DOHH2 (cell line): ENCODE data around the gene SLC48A1.

ENCODE experiments used
- EZH2phosphoT487 ChIP-seq: fragments of 200-600 bp; sonication (generic); IDR thresholded peaks from 2 replicates; pipeline ENCODE4 v1.6.1; 2017; ENCODE audit warnings: borderline replicate concordance, mild to moderate bottlenecking, antibody characterized with exemption, low read length, moderate library complexity, mixed read lengths
- TF ChIP-seq, protein P1 (sequence below): fragments of 200-600 bp; sonication (generic); IDR thresholded peaks from one replicate; pipeline ENCODE4 v1.5.1; 2014; ENCODE audit warnings: antibody characterized with exemption, mild to moderate bottlenecking, low read depth, low read length; ENCODE audit not compliant: poor library complexity, severe bottlenecking

- TF ChIP-seq, protein P1, sequence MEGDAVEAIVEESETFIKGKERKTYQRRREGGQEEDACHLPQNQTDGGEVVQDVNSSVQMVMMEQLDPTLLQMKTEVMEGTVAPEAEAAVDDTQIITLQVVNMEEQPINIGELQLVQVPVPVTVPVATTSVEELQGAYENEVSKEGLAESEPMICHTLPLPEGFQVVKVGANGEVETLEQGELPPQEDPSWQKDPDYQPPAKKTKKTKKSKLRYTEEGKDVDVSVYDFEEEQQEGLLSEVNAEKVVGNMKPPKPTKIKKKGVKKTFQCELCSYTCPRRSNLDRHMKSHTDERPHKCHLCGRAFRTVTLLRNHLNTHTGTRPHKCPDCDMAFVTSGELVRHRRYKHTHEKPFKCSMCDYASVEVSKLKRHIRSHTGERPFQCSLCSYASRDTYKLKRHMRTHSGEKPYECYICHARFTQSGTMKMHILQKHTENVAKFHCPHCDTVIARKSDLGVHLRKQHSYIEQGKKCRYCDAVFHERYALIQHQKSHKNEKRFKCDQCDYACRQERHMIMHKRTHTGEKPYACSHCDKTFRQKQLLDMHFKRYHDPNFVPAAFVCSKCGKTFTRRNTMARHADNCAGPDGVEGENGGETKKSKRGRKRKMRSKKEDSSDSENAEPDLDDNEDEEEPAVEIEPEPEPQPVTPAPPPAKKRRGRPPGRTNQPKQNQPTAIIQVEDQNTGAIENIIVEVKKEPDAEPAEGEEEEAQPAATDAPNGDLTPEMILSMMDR, result no peak
- TF ChIP-seq EZH2phosphoT487, result no peak
These were observed 4.1 kb downstream of the SLC48A1 start for GRCh38 chr12:47777151-47777550.
